HG02642 (cell line): ENCODE measurements around the gene TREML4.
"Not testable (repeated sequence)": the region's sequence is repeated elsewhere in the genome, so short reads cannot be mapped to it uniquely, and the experiment has no call there.

Experiments
- ATAC-seq: cut with Tn5 transposase; IDR thresholded peaks from one replicate; pipeline ENCODE4 v1.9.1; 2021; ENCODE audit warnings: mild to moderate bottlenecking; ENCODE audit not compliant: unreplicated experiment, poor library complexity

The TREML4 gene

GRCh38 chr6:41228096-41228495, at the start of gene TREML4:
Gene TREML4, plus strand, starts transcription at chr6:41228349. Its CDS starts 79 bp downstream, at chr6:41228428.
- no peak for ATAC-seq

- ATAC-seq: no peak
These were observed 49.0 kb upstream of the TREML4 start for GRCh38 chr6:41179163-41179562.

- ATAC-seq: no peak
These were observed 46.6 kb upstream of the TREML4 start for GRCh38 chr6:41181566-41181965.

GRCh38 chr6:41182069-41183034, 45.8 kb upstream of the TREML4 start:
- no peak for ATAC-seq

GRCh38 chr6:41184761-41185160, 43.4 kb upstream of the TREML4 start:
- no peak for ATAC-seq

- no peak for ATAC-seq
These were observed 42.1 kb upstream of the TREML4 start for GRCh38 chr6:41186031-41186562.

- ATAC-seq: no peak
These were observed 39.9 kb upstream of the TREML4 start for GRCh38 chr6:41187924-41188886.

GRCh38 chr6:41189046-41189445, 39.1 kb upstream of the TREML4 start:
- not testable (repeated sequence) for ATAC-seq

- ATAC-seq: no peak
These were observed 38.2 kb upstream of the TREML4 start for GRCh38 chr6:41189967-41190366.

- ATAC-seq: no peak
These were observed 37.4 kb upstream of the TREML4 start for GRCh38 chr6:41190791-41191190.

GRCh38 chr6:41191569-41191968, 36.6 kb upstream of the TREML4 start:
- no peak for ATAC-seq

- no peak for ATAC-seq
These were observed 34.9 kb upstream of the TREML4 start for GRCh38 chr6:41193171-41193734.

- no peak for ATAC-seq
These were observed 34.3 kb upstream of the TREML4 start for GRCh38 chr6:41193884-41194283.

GRCh38 chr6:41194386-41194785, 33.8 kb upstream of the TREML4 start:
- ATAC-seq: no peak

GRCh38 chr6:41197234-41197633, 30.9 kb upstream of the TREML4 start:
- ATAC-seq: no peak

- peak; percentile 54 for ATAC-seq
These were observed 28.4 kb upstream of the TREML4 start for GRCh38 chr6:41199552-41200246.

GRCh38 chr6:41200296-41200900, 27.8 kb upstream of the TREML4 start:
- peak; percentile 33 for ATAC-seq

- ATAC-seq: peak; percentile 46
These were observed 27.0 kb upstream of the TREML4 start, which contains the start of gene TREML2 for GRCh38 chr6:41200901-41201763. Gene TREML2, minus strand, starts transcription at chr6:41201149. Its CDS starts 141 bp downstream, at chr6:41201008.
